Neural cell (in vitro differentiated cells): Measurements from ENCODE around the gene SREBF1. TPM values are rescaled to one million over a fixed set of nuclear protein-coding genes. Genes with fewer than 3 reads are reported as not detected.

Experiments used
- H2AFZ ChIP-seq: fragments of 200-600, 300-800 bp; sonication (generic), shearing (Covaris generic); 2 replicates; pipeline ENCODE4 v1.6.0; 2014; ENCODE audit warnings: low read depth, mild to moderate bottlenecking, antibody characterized with exemption, low read length, moderate library complexity
- H3F3A ChIP-seq: fragments of 200-600 bp; shearing (Covaris generic); 2 replicates; pipeline ENCODE4 v1.6.1; 2016; ENCODE audit warnings: mild to moderate bottlenecking, moderate library complexity, mixed read lengths, antibody characterized with exemption, low read length; ENCODE audit not compliant: insufficient read depth, poor library complexity, severe bottlenecking
- H3K27ac ChIP-seq: fragments of 200-600, 300-800 bp; sonication (generic), shearing (Covaris generic); 2 replicates; pipeline ENCODE4 v1.5.1; 2014; ENCODE audit warnings: mild to moderate bottlenecking, low read length, moderate library complexity
- H3K27me3 ChIP-seq: fragments of 300-800, 200-600 bp; sonication (generic), shearing (Covaris generic); 2 replicates; pipeline ENCODE4 v1.6.0; 2014; ENCODE audit warnings: mild to moderate bottlenecking, low read depth, low read length, moderate library complexity; ENCODE audit not compliant: insufficient read depth
- H3K36me3 ChIP-seq: fragments of 300-800, 200-600 bp; sonication (generic), shearing (Covaris generic); 2 replicates; pipeline ENCODE4 v1.5.1; 2014; ENCODE audit warnings: mild to moderate bottlenecking, antibody characterized with exemption, low read length, moderate library complexity; ENCODE audit not compliant: insufficient read depth
- H3K4me2 ChIP-seq: fragments of 300-800, 200-600 bp; sonication (generic), shearing (Covaris generic); 2 replicates; pipeline ENCODE4 v1.6.0; 2014; ENCODE audit warnings: mild to moderate bottlenecking, low read length
- H3K4me3 ChIP-seq: fragments of 300-800, 200-600 bp; sonication (generic), shearing (Covaris generic); 2 replicates; pipeline ENCODE4 v1.5.1; 2014; ENCODE audit warnings: mild to moderate bottlenecking, low read length, moderate library complexity
- H3K79me2 ChIP-seq: fragments of 200-600 bp; shearing (Covaris generic); replicated peaks from 2 replicates; pipeline ENCODE4 v1.6.0; 2014; ENCODE audit warnings: mild to moderate bottlenecking, low read length, moderate library complexity; ENCODE audit not compliant: insufficient read depth
- H3K9ac ChIP-seq: fragments of 300-800, 200-600 bp; sonication (generic), shearing (Covaris generic); 2 replicates; pipeline ENCODE4 v1.6.1; 2016; ENCODE audit warnings: mild to moderate bottlenecking, low read length, mixed read lengths
- H3K9me2 ChIP-seq: fragments of 200-600 bp; shearing (Covaris generic); 2 replicates; pipeline ENCODE4 v1.6.1; 2016; ENCODE audit warnings: mild to moderate bottlenecking, low read length, mixed read lengths; ENCODE audit not compliant: insufficient read depth
- H3K9me3 ChIP-seq: fragments of 200-600, 300-800 bp; sonication (generic), shearing (Covaris generic); 2 replicates; pipeline ENCODE4 v1.6.1; 2016; ENCODE audit warnings: mild to moderate bottlenecking, mixed run types, low read length, moderate library complexity, mixed read lengths
- H4K20me1 ChIP-seq: fragments of 200-600 bp; shearing (Covaris generic); 2 replicates; pipeline ENCODE4 v1.6.1; 2016; ENCODE audit warnings: mild to moderate bottlenecking, mixed run types; ENCODE audit not compliant: insufficient read depth
- CTCF ChIP-seq: fragments of 450-650 bp; IDR thresholded peaks from 2 replicates; pipeline ENCODE4 v1.5.1; 2014; ENCODE audit warnings: antibody characterized with exemption, mild to moderate bottlenecking, moderate library complexity; ENCODE audit not compliant: poor library complexity, severe bottlenecking
- EP300 ChIP-seq: fragments of 450-650 bp; conservative IDR thresholded peaks from 2 replicates; pipeline ENCODE4 v1.6.1; 2014; ENCODE audit warnings: antibody characterized with exemption, mild to moderate bottlenecking, moderate library complexity; ENCODE audit not compliant: poor library complexity, severe bottlenecking
- EZH2 ChIP-seq: fragments of 200-600, 300-800 bp; shearing (Covaris generic), sonication (generic); IDR thresholded peaks from 2 replicates; pipeline ENCODE4 v1.6.1; 2014; ENCODE audit warnings: antibody characterized with exemption, low read length, borderline replicate concordance, mild to moderate bottlenecking; ENCODE audit not compliant: insufficient read depth, poor library complexity, severe bottlenecking
- MXI1 ChIP-seq: fragments of 450-650 bp; conservative IDR thresholded peaks from 2 replicates; pipeline ENCODE4 v1.6.1; 2014; ENCODE audit warnings: antibody characterized with exemption, mild to moderate bottlenecking; ENCODE audit not compliant: poor library complexity, severe bottlenecking
- POLR2AphosphoS5 ChIP-seq: IDR thresholded peaks from 2 replicates; pipeline ENCODE4 v1.6.1; 2012
- RAD21 ChIP-seq: fragments of 450-650 bp; conservative IDR thresholded peaks from 2 replicates; pipeline ENCODE4 v1.6.1; 2014; ENCODE audit warnings: antibody characterized with exemption, mild to moderate bottlenecking, moderate library complexity
- REST ChIP-seq: IDR thresholded peaks from 2 replicates; pipeline ENCODE4 v1.6.1; 2012; ENCODE audit warnings: borderline replicate concordance
- SMC3 ChIP-seq: fragments of 450-650 bp; conservative IDR thresholded peaks from 2 replicates; pipeline ENCODE4 v1.6.1; 2014; ENCODE audit warnings: antibody characterized with exemption, mild to moderate bottlenecking, moderate library complexity; ENCODE audit not compliant: poor library complexity
- TAF1 ChIP-seq: IDR thresholded peaks from 2 replicates; pipeline ENCODE4 v1.6.1; 2012; ENCODE audit warnings: low read depth
- polyA plus RNA-seq: library from polyadenylated mRNA; depleted of rRNA; stranded (reverse); fragments of >200 nt; gene quantifications from 2 replicates; pipeline ENCODE4 v1.2.3, GENCODE V29; 2014

The SREBF1 gene
- polyA plus RNA-seq, 1 donor from 2014 or later, result 22.5 TPM

- H3K79me2 ChIP-seq, result peaks cover 9% of the 10 kb centered on the region
- H4K20me1 ChIP-seq, result no peaks in the 10 kb centered on the region
- H3K27ac ChIP-seq, result no peak overlapping the region
- TF ChIP-seq POLR2AphosphoS5 (no peak), SMC3 (no peak), RAD21 (no peak), TAF1 (no peak), EP300 (no peak), CTCF (no peak)
- H2AFZ ChIP-seq, result no peak overlapping the region
- no peak overlapping the region for H3K9ac ChIP-seq
- H3F3A ChIP-seq, result no peaks in the 10 kb centered on the region
- no peaks in the 10 kb centered on the region for H3K27me3 ChIP-seq
- no peaks in the 10 kb centered on the region for H3K9me3 ChIP-seq
- H3K4me3 ChIP-seq, result no peak overlapping the region
- H3K36me3 ChIP-seq, result no peaks in the 10 kb centered on the region
- no peaks in the 10 kb centered on the region for H3K9me2 ChIP-seq
- no peak overlapping the region for H3K4me2 ChIP-seq
Measured at GRCh38 chr17:17817552-17817947, 19.2 kb downstream of the SREBF1 start.

- H3K27ac ChIP-seq, result no peak overlapping the region
- no peak overlapping the region for H3K9ac ChIP-seq
- no peak overlapping the region for H3K4me2 ChIP-seq
- H3K9me2 ChIP-seq, result no peaks in the 10 kb centered on the region
- no peaks in the 10 kb centered on the region for H3K27me3 ChIP-seq
- H3F3A ChIP-seq, result no peaks in the 10 kb centered on the region
- no peak overlapping the region for H3K4me3 ChIP-seq
- no peaks in the 10 kb centered on the region for H3K36me3 ChIP-seq
- H3K79me2 ChIP-seq, result peaks cover 3% of the 10 kb centered on the region
- no peak overlapping the region for H2AFZ ChIP-seq
- H4K20me1 ChIP-seq, result no peaks in the 10 kb centered on the region
- H3K9me3 ChIP-seq, result no peaks in the 10 kb centered on the region
- TF ChIP-seq TAF1 (no peak), POLR2AphosphoS5 (no peak), EZH2 (no peak), MXI1 (no peak), EP300 (no peak), REST (no peak)
Measured at GRCh38 chr17:17816831-17817551, 19.8 kb downstream of the SREBF1 start.
